Sigmoid colon (tissue), 7 donors: ENCODE data around the gene TRPM3. TPM values are rescaled to one million over a fixed set of nuclear protein-coding genes. Genes with fewer than 3 reads are reported as not detected.

Source experiments
- DNase-seq: peaks from one replicate; pipeline ENCODE4 v3.0.0-alpha.2; 2019
- H3K27ac ChIP-seq, 4 donors: fragments of 200-600 bp; sonication (generic); one replicate each; pipeline ENCODE4 v1.5.1; 2016 to 2019; ENCODE audit warnings: mild to moderate bottlenecking in 1 of 4
- H3K27me3 ChIP-seq, 3 donors: fragments of 200-600 bp; sonication (generic); one replicate each; pipeline ENCODE4 v1.5.1; 2019; ENCODE audit warnings: mild to moderate bottlenecking in 1 of 3
- H3K36me3 ChIP-seq, 4 donors: fragments of 200-600 bp; sonication (generic); one replicate each; pipeline ENCODE4 v1.5.1; 2016 to 2019
- H3K4me1 ChIP-seq, 4 donors: fragments of 200-600 bp; sonication (generic); one replicate each; pipeline ENCODE4 v1.5.1; 2017 to 2019
- H3K4me3 ChIP-seq, 4 donors: fragments of 200-600 bp; sonication (generic); one replicate each; pipeline ENCODE4 v1.5.1; 2017 to 2019; ENCODE audit warnings: mild to moderate bottlenecking in 2 of 4, moderate library complexity in 1 of 4
- H3K9me3 ChIP-seq, 4 donors: fragments of 200-600 bp in 3 of 4; sonication (generic) in 3 of 4; one replicate each; pipeline versions ENCODE4 v1.5.1 to v1.6.1; 2013 to 2019
- EP300 ChIP-seq, 4 donors: sonication (generic); formaldehyde crosslinking; IDR thresholded peaks; one replicate each; pipeline ENCODE4 v1.6.1; 2017; ENCODE audit warnings: antibody characterized with exemption in 4 of 4
- POLR2A ChIP-seq, 2 donors: fragments of 450-650 bp; IDR thresholded peaks; one replicate each; pipeline ENCODE4 v1.6.1; 2016; ENCODE audit warnings: antibody characterized with exemption in 2 of 2, mild to moderate bottlenecking in 2 of 2, moderate library complexity in 2 of 2
- POLR2AphosphoS5 ChIP-seq, 4 donors: sonication (generic); formaldehyde crosslinking; IDR thresholded peaks; one replicate each; pipeline ENCODE4 v1.6.1; 2017; ENCODE audit warnings: antibody characterized with exemption in 4 of 4
- WGBS, 2 donors: extraction: QIAGEN DNeasy Blood & Tissue Kit; methylation state at CpG; one replicate each; pipeline ENCODE4 v1.1.7; 2013; 5-methylcytosine and 5-hydroxymethylcytosine counted together
- intact Hi-C: fragments of 100-400 bp; cut with DNase I; formaldehyde crosslinking; loops from one replicate; pipeline ENCODE4 v1.15.1; 2023
- polyA plus RNA-seq, 3 donors: library from polyadenylated mRNA; stranded (reverse); fragments of 200-250 nt; gene quantifications; one replicate each; pipeline ENCODE4 v1.2.3, GENCODE V29; 2013
- total RNA-seq, 4 donors: library from RNA; depleted of rRNA; stranded (reverse); fragments of >200 nt; gene quantifications; one replicate each; pipeline ENCODE4 v1.1.0, GENCODE V29; 2016
- TF ChIP-seq, protein P1 (sequence below), 4 experiments: fragments of 450-650 bp in 3 of 4; fragments of 200-600 bp in 1 of 4; IDR thresholded peaks; one replicate each; pipeline ENCODE4 v1.5.1; 2016 to 2019; ENCODE audit warnings: antibody characterized with exemption in 4 of 4, mild to moderate bottlenecking in 3 of 4, moderate library complexity in 2 of 4
- donor health status: healthy with polysubstance abuse.
- donor health status: Bipolar disorder and iron deficiency.
- donor health status: healthy.

The TRPM3 gene
- total and polyA plus RNA-seq, 7 donors = 0.07 to 1.8 (median 0.41) TPM; not detected in 2

DNA sequence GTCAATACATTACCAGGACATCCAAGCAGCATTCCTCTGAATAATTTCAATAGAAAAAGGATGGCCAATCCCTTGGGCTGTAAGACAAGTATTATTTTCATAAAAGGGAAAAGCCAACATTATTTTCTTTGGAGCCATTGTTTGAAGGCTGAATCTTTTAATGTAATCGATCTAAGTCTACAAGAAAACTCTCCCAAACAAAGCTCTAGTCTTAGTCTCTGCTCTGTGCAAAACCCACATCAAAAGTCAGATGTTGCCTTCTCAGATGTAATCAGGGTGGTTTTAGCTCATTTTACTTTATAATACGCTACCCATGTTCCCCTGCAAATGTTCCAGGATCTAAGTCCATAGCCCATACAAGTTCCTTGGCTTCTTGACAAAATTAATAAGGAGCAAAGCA, 325.6 kb downstream of the TRPM3 start:
- intact Hi-C loops = no loop called here
- no peaks in the 10 kb centered on the region for H3K4me1 ChIP-seq
- H3K27ac ChIP-seq = no peak overlapping the region
- H3K4me3 ChIP-seq = no peak overlapping the region
- DNase-seq = no peak
- no peaks in the 10 kb centered on the region for H3K36me3 ChIP-seq
- no peaks in the 10 kb centered on the region for H3K27me3 ChIP-seq
- no peaks in the 10 kb centered on the region for H3K9me3 ChIP-seq
- TF ChIP-seq EP300 (IDR thresholded peaks at IDR 0.05) (no peak), POLR2A (IDR thresholded peaks at IDR 0.05) (no peak), POLR2AphosphoS5 (IDR thresholded peaks at IDR 0.05) (no peak)
- TF ChIP-seq, protein P1, sequence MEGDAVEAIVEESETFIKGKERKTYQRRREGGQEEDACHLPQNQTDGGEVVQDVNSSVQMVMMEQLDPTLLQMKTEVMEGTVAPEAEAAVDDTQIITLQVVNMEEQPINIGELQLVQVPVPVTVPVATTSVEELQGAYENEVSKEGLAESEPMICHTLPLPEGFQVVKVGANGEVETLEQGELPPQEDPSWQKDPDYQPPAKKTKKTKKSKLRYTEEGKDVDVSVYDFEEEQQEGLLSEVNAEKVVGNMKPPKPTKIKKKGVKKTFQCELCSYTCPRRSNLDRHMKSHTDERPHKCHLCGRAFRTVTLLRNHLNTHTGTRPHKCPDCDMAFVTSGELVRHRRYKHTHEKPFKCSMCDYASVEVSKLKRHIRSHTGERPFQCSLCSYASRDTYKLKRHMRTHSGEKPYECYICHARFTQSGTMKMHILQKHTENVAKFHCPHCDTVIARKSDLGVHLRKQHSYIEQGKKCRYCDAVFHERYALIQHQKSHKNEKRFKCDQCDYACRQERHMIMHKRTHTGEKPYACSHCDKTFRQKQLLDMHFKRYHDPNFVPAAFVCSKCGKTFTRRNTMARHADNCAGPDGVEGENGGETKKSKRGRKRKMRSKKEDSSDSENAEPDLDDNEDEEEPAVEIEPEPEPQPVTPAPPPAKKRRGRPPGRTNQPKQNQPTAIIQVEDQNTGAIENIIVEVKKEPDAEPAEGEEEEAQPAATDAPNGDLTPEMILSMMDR (IDR thresholded peaks at IDR 0.05) = no peak
- 77 to 79% methylated on average over 2 of the region's 2 CpGs for WGBS, 2 donors

DNA sequence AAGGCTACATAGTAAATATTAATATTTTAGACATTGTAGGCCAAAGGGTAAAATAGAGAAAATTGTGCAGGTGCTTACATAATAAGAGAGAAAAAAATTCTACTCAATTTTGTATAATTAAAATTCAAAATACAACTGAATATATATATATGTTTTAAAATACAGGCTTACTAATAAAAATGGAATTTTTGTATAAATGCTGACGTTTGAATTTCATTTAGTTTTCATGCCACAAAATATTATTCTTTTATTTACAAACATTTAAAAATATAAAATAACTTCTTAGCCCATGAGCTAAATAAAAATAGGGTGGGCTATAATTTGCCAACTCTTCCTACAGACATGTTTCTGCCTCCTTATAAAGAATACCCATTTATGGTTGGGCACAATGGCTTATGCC, 328.6 kb downstream of the TRPM3 start:
- no peaks in the 10 kb centered on the region for H3K36me3 ChIP-seq
- H3K9me3 ChIP-seq = no peaks in the 10 kb centered on the region
- no peaks in the 10 kb centered on the region for H3K27me3 ChIP-seq
- H3K4me1 ChIP-seq = no peaks in the 10 kb centered on the region
- no peak overlapping the region for H3K27ac ChIP-seq
- intact Hi-C loops = no loop called here
- TF ChIP-seq, protein P1 (IDR thresholded peaks at IDR 0.05) = no peak
- TF ChIP-seq EP300 (IDR thresholded peaks at IDR 0.05) = no peak
- TF ChIP-seq POLR2AphosphoS5 (IDR thresholded peaks at IDR 0.05) = no peak
- no peak for TF ChIP-seq POLR2A (IDR thresholded peaks at IDR 0.05)
- H3K4me3 ChIP-seq = no peak overlapping the region
- WGBS, 2 donors = 72 to 83% methylated on average over 1 of the region's 1 CpG
- DNase-seq = no peak

DNA sequence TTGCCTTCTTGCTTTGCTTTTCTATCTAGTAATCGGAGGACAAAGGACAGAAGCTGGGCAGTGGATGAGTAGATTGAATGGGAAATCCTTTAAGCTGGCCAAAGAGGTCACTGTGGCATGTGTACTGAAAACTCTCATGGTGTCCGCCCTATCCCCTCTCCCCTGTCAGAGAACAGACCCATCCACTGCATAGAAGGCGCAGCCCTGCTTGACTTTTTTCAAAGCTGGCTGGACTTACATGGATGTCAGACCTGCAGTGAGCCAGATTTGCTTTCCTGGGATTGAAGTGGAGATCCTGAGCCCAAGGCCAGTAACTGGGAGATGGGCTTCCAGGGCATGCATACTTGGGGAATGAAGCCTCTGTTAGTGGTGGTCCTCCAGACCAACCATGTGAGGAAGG, 329.5 kb downstream of the TRPM3 start:
- TF ChIP-seq POLR2AphosphoS5 (IDR thresholded peaks at IDR 0.05) (no peak), EP300 (IDR thresholded peaks at IDR 0.05) (no peak), POLR2A (IDR thresholded peaks at IDR 0.05) (no peak)
- TF ChIP-seq, protein P1 (IDR thresholded peaks at IDR 0.05) = no peak
- no peaks in the 10 kb centered on the region for H3K4me1 ChIP-seq
- intact Hi-C loops = no loop called here
- no peaks in the 10 kb centered on the region for H3K9me3 ChIP-seq
- H3K36me3 ChIP-seq = no peaks in the 10 kb centered on the region
- DNase-seq = no peak
- 92 to 93% methylated on average over 3 of the region's 3 CpGs for WGBS, 2 donors
- H3K4me3 ChIP-seq = no peak overlapping the region
- H3K27me3 ChIP-seq = no peaks in the 10 kb centered on the region
- H3K27ac ChIP-seq = no peak overlapping the region

DNA sequence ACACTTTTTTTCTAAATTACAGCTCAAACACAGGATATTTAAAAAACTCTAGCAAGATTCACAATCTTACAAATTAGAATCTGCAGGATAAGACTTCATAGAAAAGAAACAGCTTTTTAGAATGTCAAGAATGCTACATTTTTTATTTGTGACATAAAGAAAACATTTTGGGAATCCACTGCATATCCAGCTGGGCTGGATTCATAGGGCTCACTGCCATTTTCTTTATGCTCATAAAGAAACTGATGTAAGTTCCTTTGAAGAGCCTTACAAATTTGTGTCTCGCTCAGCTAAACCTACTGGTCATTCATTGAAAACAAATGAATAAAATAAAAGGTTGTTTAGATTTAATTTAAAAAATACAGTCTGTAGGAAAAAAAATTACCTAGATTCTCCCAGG, 332.3 kb downstream of the TRPM3 start:
- H3K4me1 ChIP-seq = no peaks in the 10 kb centered on the region
- no peaks in the 10 kb centered on the region for H3K27me3 ChIP-seq
- intact Hi-C loops = no loop called here
- H3K36me3 ChIP-seq = no peaks in the 10 kb centered on the region
- no peaks in the 10 kb centered on the region for H3K9me3 ChIP-seq
- 84 to 94% methylated on average over 1 of the region's 1 CpG for WGBS, 2 donors
- DNase-seq = no peak
- H3K27ac ChIP-seq = no peak overlapping the region
- no peak overlapping the region for H3K4me3 ChIP-seq
- TF ChIP-seq POLR2AphosphoS5 (IDR thresholded peaks at IDR 0.05) = no peak
- no peak for TF ChIP-seq POLR2A (IDR thresholded peaks at IDR 0.05)
- TF ChIP-seq, protein P1 (IDR thresholded peaks at IDR 0.05) = no peak
- TF ChIP-seq EP300 (IDR thresholded peaks at IDR 0.05) = no peak

DNA sequence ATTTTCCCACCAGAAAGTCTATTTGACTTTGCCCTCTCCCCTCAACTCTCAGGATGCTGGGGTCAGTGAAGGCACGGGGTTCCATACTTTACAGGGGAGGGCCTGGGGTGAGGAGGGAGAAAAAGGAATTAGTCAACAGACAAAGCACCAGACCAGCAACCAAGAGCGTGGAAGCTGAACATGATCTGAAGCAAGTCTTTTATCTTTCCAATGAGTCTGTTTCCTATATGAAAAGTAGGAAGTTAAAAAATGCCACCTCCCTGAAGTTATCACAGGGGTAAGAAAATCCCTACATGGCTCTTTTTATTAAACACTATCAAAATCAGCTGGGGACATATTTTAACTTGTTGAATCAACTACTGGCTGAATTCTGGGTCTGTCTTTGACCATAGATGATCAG, 337.0 kb downstream of the TRPM3 start:
- H3K4me1 ChIP-seq = no peaks in the 10 kb centered on the region
- TF ChIP-seq POLR2AphosphoS5 (IDR thresholded peaks at IDR 0.05) = no peak
- TF ChIP-seq POLR2A (IDR thresholded peaks at IDR 0.05) = no peak
- TF ChIP-seq, protein P1 (IDR thresholded peaks at IDR 0.05) = no peak
- no peak for TF ChIP-seq EP300 (IDR thresholded peaks at IDR 0.05)
- no peaks in the 10 kb centered on the region for H3K27me3 ChIP-seq
- no peak overlapping the region for H3K27ac ChIP-seq
- no peaks in the 10 kb centered on the region for H3K9me3 ChIP-seq
- no peak for DNase-seq
- no peaks in the 10 kb centered on the region for H3K36me3 ChIP-seq
- intact Hi-C loops = no loop called here
- 41 to 78% methylated on average over 2 of the region's 2 CpGs for WGBS, 2 donors
- H3K4me3 ChIP-seq = no peak overlapping the region
